Common myeloid progenitor, CD34-positive (primary cell): ENCODE results near the gene MLLT1.

ENCODE experiments used
- CTCF ChIA-PET: fragments of 350-600 bp; sonication (Branson Sonifier 250); formaldehyde crosslinking; loops from one replicate; lab custom pipeline; 2021; ENCODE audit warnings: antibody characterized with exemption; lab: Charles Lee
- POLR2A ChIA-PET: fragments of 350-600 bp; sonication (Branson Sonifier 250); formaldehyde crosslinking; loops from one replicate; lab custom pipeline; 2021; ENCODE audit warnings: antibody characterized with exemption; lab: Charles Lee
- DNase-seq, 3 donors: peaks; one replicate each; pipeline versions ENCODE4 v3.0.0 to v3.0.0-alpha.2; 2013
- H3K27ac ChIP-seq, 2 experiments: 1 replicate in 1 of 2; 2 replicates in 1 of 2; pipeline ENCODE4 v1.7.0; 2013; ENCODE audit warnings: inconsistent platforms in 2 of 2, low read length in 2 of 2, mild to moderate bottlenecking in 2 of 2, low read depth in 1 of 2, moderate library complexity in 1 of 2; ENCODE audit not compliant: severe bottlenecking in 2 of 2, insufficient read depth in 1 of 2, poor library complexity in 1 of 2
- H3K27me3 ChIP-seq, 5 experiments: replicated peaks in 2 of 5; 1 replicate in 3 of 5; 2 replicates in 2 of 5; pipeline versions ENCODE4 v1.6.1 to v1.7.0; 2013; ENCODE audit warnings: low read length in 4 of 5, mild to moderate bottlenecking in 2 of 5, moderate library complexity in 2 of 5, inconsistent platforms in 1 of 5; ENCODE audit not compliant: insufficient read depth in 5 of 5, control insufficient read depth in 4 of 5
- H3K36me3 ChIP-seq, 4 experiments: 1 replicate in 2 of 4; 2 replicates in 2 of 4; pipeline versions ENCODE4 v1.6.1 to v1.7.0; 2013; ENCODE audit warnings: low read length in 3 of 4, control low read depth in 1 of 4, mild to moderate bottlenecking in 1 of 4; ENCODE audit not compliant: control insufficient read depth in 4 of 4, insufficient read depth in 4 of 4
- H3K4me1 ChIP-seq, 4 experiments: 1 replicate in 3 of 4; 2 replicates in 1 of 4; pipeline versions ENCODE4 v1.6.1 to v1.7.1; 2013; ENCODE audit warnings: low read length in 3 of 4, mild to moderate bottlenecking in 3 of 4, control low read depth in 1 of 4, inconsistent platforms in 1 of 4, moderate library complexity in 1 of 4; ENCODE audit not compliant: control insufficient read depth in 4 of 4, insufficient read depth in 4 of 4; ENCODE audit errors: control extremely low read depth in 1 of 4
- H3K4me3 ChIP-seq, 7 experiments: 1 replicate in 4 of 7; 2 replicates in 3 of 7; pipeline versions ENCODE4 v1.5.1 to v1.7.0; 2013; ENCODE audit warnings: mild to moderate bottlenecking in 7 of 7, low read length in 6 of 7, moderate library complexity in 6 of 7, inconsistent platforms in 2 of 7, low read depth in 2 of 7, control low read depth in 1 of 7; ENCODE audit not compliant: insufficient read depth in 4 of 7, control insufficient read depth in 1 of 7; ENCODE audit errors: extremely low read depth in 1 of 7
- H3K9me3 ChIP-seq, 5 experiments: 1 replicate in 4 of 5; 2 replicates in 1 of 5; pipeline versions ENCODE4 v1.6.1 to v1.7.1; 2013; ENCODE audit warnings: low read length in 4 of 5, mild to moderate bottlenecking in 2 of 5, inconsistent platforms in 1 of 5, low read depth in 1 of 5, moderate library complexity in 1 of 5; ENCODE audit not compliant: control insufficient read depth in 4 of 5, insufficient read depth in 2 of 5; ENCODE audit errors: control extremely low read depth in 1 of 5
- WGBS: methylation state at CpG from one replicate; pipeline ENCODE4 v1.1.5; 2013; ENCODE audit not compliant: insufficient coverage; 5-methylcytosine and 5-hydroxymethylcytosine counted together

MLLT1 gene

GRCh38 chr19:6252066-6252465 lies 27.7 kb downstream of the MLLT1 start:
- Histone ChIP-seq H3K27ac (no peak overlapping the region), H3K27me3 (no peaks in the 10 kb centered on the region), H3K9me3 (peaks cover 0 to 3% (median 0%) of the 10 kb centered on the region in 5 experiments), H3K4me3 (no peak overlapping the region), H3K4me1 (peaks cover 0 to 6% (median 0%) of the 10 kb centered on the region in 4 experiments), H3K36me3 (peaks cover 2 to 45% (median 11%) of the 10 kb centered on the region in 4 experiments)
- CTCF ChIA-PET = interaction anchor here (1.0 to 1.1 kb wide), 2 partner anchors 9 to 33 kb away, joined by 3 read pairs; no protein-coding TSS in a partner anchor
- WGBS = over 99% methylated on average over 8 of the region's 9 CpGs
- DNase-seq = no peak
- POLR2A ChIA-PET = no interaction called here

GRCh38 chr19:6250909-6251308 lies 28.9 kb downstream of the MLLT1 start:
- Histone ChIP-seq H3K9me3 (peaks cover 0 to 9% (median 6%) of the 10 kb centered on the region in 5 experiments), H3K27ac (no peak overlapping the region), H3K36me3 (peaks cover 2 to 46% (median 13%) of the 10 kb centered on the region in 4 experiments), H3K4me1 (peaks cover 0 to 6% (median 0%) of the 10 kb centered on the region in 4 experiments), H3K27me3 (no peaks in the 10 kb centered on the region), H3K4me3 (no peak overlapping the region)
- DNase-seq = no peak
- ChIA-PET POLR2A (no interaction called here), CTCF (interaction anchor here (1.2 kb wide), 1 partner anchor 20 kb away, joined by 3 read pairs; no protein-coding TSS in a partner anchor)
- 91% methylated on average over 10 of the region's 13 CpGs for WGBS

GRCh38 chr19:6250024-6250615 lies 29.7 kb downstream of the MLLT1 start:
- 100% methylated on average over 3 of the region's 4 CpGs for WGBS
- DNase-seq = no peak

GRCh38 chr19:6249296-6249695 lies 30.5 kb downstream of the MLLT1 start:
- CTCF ChIA-PET = interaction anchor here (1.2 kb wide), 1 partner anchor 108 kb away, joined by 3 read pairs; no protein-coding TSS in a partner anchor
- Histone ChIP-seq H3K27ac (no peak overlapping the region), H3K4me3 (no peak overlapping the region), H3K36me3 (peaks cover 0 to 40% (median 11%) of the 10 kb centered on the region in 4 experiments), H3K9me3 (peaks cover 0 to 9% (median 6%) of the 10 kb centered on the region in 5 experiments), H3K27me3 (no peaks in the 10 kb centered on the region), H3K4me1 (peaks cover 0 to 13% (median 3%) of the 10 kb centered on the region in 4 experiments)
- no peak for DNase-seq
- POLR2A ChIA-PET = no interaction called here
- whole genome bisulfite sequencing = 98% methylated on average over 9 of the region's 9 CpGs

More at GRCh38 chr19:6250024-6250615, 29.7 kb downstream of the MLLT1 start:
- Histone ChIP-seq H3K27me3 (no peaks in the 10 kb centered on the region), H3K4me3 (no peak overlapping the region), H3K36me3 (peaks cover 2 to 43% (median 14%) of the 10 kb centered on the region in 4 experiments), H3K4me1 (peaks cover 0 to 6% (median 0%) of the 10 kb centered on the region in 4 experiments), H3K9me3 (peaks cover 0 to 9% (median 6%) of the 10 kb centered on the region in 5 experiments), H3K27ac (no peak overlapping the region)
- ChIA-PET POLR2A (no interaction called here), CTCF (interaction anchor here (1.2 kb wide), 1 partner anchor 107 kb away, joined by 3 read pairs; no protein-coding TSS in a partner anchor)

GRCh38 chr19:6248844-6249243 lies 30.9 kb downstream of the MLLT1 start:
- Histone ChIP-seq H3K4me1 (peaks cover 0 to 17% (median 7%) of the 10 kb centered on the region in 4 experiments), H3K4me3 (no peak overlapping the region), H3K36me3 (peaks cover 0 to 36% (median 7%) of the 10 kb centered on the region in 4 experiments), H3K9me3 (peaks cover 0 to 9% (median 6%) of the 10 kb centered on the region in 5 experiments), H3K27ac (no peak overlapping the region), H3K27me3 (no peaks in the 10 kb centered on the region)
- 96% methylated on average over 4 of the region's 6 CpGs for WGBS
- ChIA-PET POLR2A (no interaction called here), CTCF (no interaction called here)
- no peak for DNase-seq

GRCh38 chr19:6248341-6248740 lies 31.4 kb downstream of the MLLT1 start:
- ChIA-PET POLR2A (no interaction called here), CTCF (no interaction called here)
- no CpG with 5 or more reads among the region's 3 CpGs for WGBS
- peaks cover 0 to 22% (median 11%) of the 10 kb centered on the region in 4 experiments for H3K4me1 ChIP-seq
- no peaks in the 10 kb centered on the region for H3K27me3 ChIP-seq
- H3K9me3 ChIP-seq = peaks cover 0 to 9% (median 6%) of the 10 kb centered on the region in 5 experiments
- H3K27ac ChIP-seq = no peak overlapping the region
- H3K36me3 ChIP-seq = peaks cover 0 to 34% (median 7%) of the 10 kb centered on the region in 4 experiments
- H3K4me3 ChIP-seq = no peak overlapping the region
- DNase-seq = no peak

- peaks cover 0 to 33% (median 7%) of the 10 kb centered on the region in 4 experiments for H3K36me3 ChIP-seq
- H3K4me3 ChIP-seq = no peak overlapping the region
- CTCF ChIA-PET = interaction anchor here (1.2 to 2.2 kb wide), 2 partner anchors 12 to 14 kb away, joined by 5 to 6 read pairs; no protein-coding TSS in a partner anchor
- H3K27ac ChIP-seq = no peak overlapping the region
- WGBS = 100% methylated on average over 3 of the region's 7 CpGs
- H3K4me1 ChIP-seq = peaks cover 0 to 31% (median 14%) of the 10 kb centered on the region in 4 experiments
- H3K27me3 ChIP-seq = no peaks in the 10 kb centered on the region
- peaks cover 0 to 9% (median 6%) of the 10 kb centered on the region in 5 experiments for H3K9me3 ChIP-seq
- no peak for DNase-seq
- POLR2A ChIA-PET = no interaction called here
Observed at GRCh38 chr19:6247007-6247288, 32.8 kb downstream of the MLLT1 start.
